HCT116 (cell line): ENCODE data around the gene ATP1A2. TPM values are rescaled to one million over a fixed set of nuclear protein-coding genes. Genes with fewer than 3 reads are reported as not detected.

Experiments used
- ATAC-seq: fragments of 200-7000 bp; cut with Tn5 transposase; 2 replicates; pipeline ENCODE4 v1.9.1; 2020; ENCODE audit warnings: mild to moderate bottlenecking, moderate library complexity
- BruUV-seq: library from RNA; stranded (reverse); fragments of 400-500 nt; replicated peaks from 2 replicates; lab custom pipeline; 2021; lab: Mats Ljungman, UMichigan
- CTCF ChIA-PET: fragments of 300-600 bp; sonication (Branson Sonifier 250); formaldehyde crosslinking; loops from one replicate; lab custom pipeline; 2021; ENCODE audit warnings: antibody characterized with exemption; lab: Charles Lee
- POLR2A ChIA-PET: fragments of 300-600, 350-600 bp; sonication (Branson Sonifier 250); formaldehyde crosslinking; loops from one replicate; lab custom pipeline; 2021; ENCODE audit warnings: antibody characterized with exemption; lab: Charles Lee
- RAD21 ChIA-PET, 2 experiments: fragments of 300-600 bp; sonication (Branson Sonifier 250); formaldehyde crosslinking; loops; one replicate each; lab custom pipeline; 2023; ENCODE audit warnings: low total read pairs in 2 of 2; ENCODE audit not compliant: uncharacterized antibody in 2 of 2, unreplicated experiment in 2 of 2, low non-redundant PET in 1 of 2; lab: Charles Lee
- DNase-seq: peaks from one replicate; pipeline ENCODE4 v3.0.0-alpha.2; 2010; ENCODE audit warnings: low read depth, low spot score
- H2AFZ ChIP-seq: fragments of 200-600 bp; shearing (Covaris generic), sonication (generic); 2 replicates; pipeline ENCODE4 v1.6.1; 2017; ENCODE audit warnings: low read depth, mixed run types, mixed read lengths, antibody characterized with exemption, low read length; ENCODE audit not compliant: poor library complexity, severe bottlenecking
- H3K27ac ChIP-seq: 2 replicates; pipeline ENCODE4 v1.5.1; 2012; ENCODE audit warnings: low read depth, low read length
- H3K27me3 ChIP-seq: fragments of 200-600 bp; sonication (generic); 2 replicates; pipeline ENCODE4 v1.6.1; 2016; ENCODE audit warnings: mixed run types, low read length, mixed read lengths; ENCODE audit not compliant: insufficient read depth
- H3K36me3 ChIP-seq, 2 experiments: fragments of 200-500 bp in 1 of 2; fragments of 200-600 bp in 1 of 2; sonication (Bioruptor generic) in 1 of 2; sonication (generic) in 1 of 2; 2 replicates each; pipeline versions ENCODE4 v1.5.1 to v1.6.1; 2014 to 2016; ENCODE audit warnings: low read length in 2 of 2, inconsistent platforms in 1 of 2, mixed read lengths in 1 of 2, mixed run types in 1 of 2; ENCODE audit not compliant: insufficient read depth in 2 of 2, control insufficient read depth in 1 of 2
- H3K4me1 ChIP-seq, 2 experiments: fragments of 200-600 bp in 1 of 2; sonication (generic) in 1 of 2; 2 replicates each; pipeline versions ENCODE4 v1.5.1 to v1.6.1; 2012 to 2017; ENCODE audit warnings: low read length in 2 of 2, inconsistent platforms in 1 of 2, mild to moderate bottlenecking in 1 of 2, mixed read lengths in 1 of 2, mixed run types in 1 of 2, moderate library complexity in 1 of 2; ENCODE audit not compliant: insufficient read depth in 2 of 2, control insufficient read depth in 1 of 2
- H3K4me2 ChIP-seq: fragments of 200-600 bp; sonication (generic); 2 replicates; pipeline ENCODE4 v1.6.1; 2017; ENCODE audit warnings: mixed run types, low read length, mixed read lengths
- H3K4me3 ChIP-seq, 2 experiments: fragments of 200-600 bp in 1 of 2; sonication (generic) in 1 of 2; replicated peaks in 1 of 2; 2 replicates each; pipeline ENCODE4 v1.5.1; 2011 to 2016; ENCODE audit warnings: low read length in 2 of 2, control low read depth in 1 of 2, low read depth in 1 of 2, mild to moderate bottlenecking in 1 of 2, mixed read lengths in 1 of 2, mixed run types in 1 of 2
- H3K79me2 ChIP-seq: fragments of 200-600 bp; sonication (generic); 2 replicates; pipeline ENCODE4 v1.6.1; 2017; ENCODE audit warnings: mild to moderate bottlenecking, mixed run types, low read length, moderate library complexity, mixed read lengths; ENCODE audit not compliant: insufficient read depth
- H3K9ac ChIP-seq: fragments of 200-600 bp; sonication (generic); 2 replicates; pipeline ENCODE4 v1.6.1; 2016; ENCODE audit warnings: low read length, mixed read lengths
- H3K9me2 ChIP-seq: fragments of 200-600 bp; sonication (generic), shearing (Covaris generic); 2 replicates; pipeline ENCODE4 v1.6.1; 2017; ENCODE audit warnings: mixed run types, mild to moderate bottlenecking, moderate library complexity; ENCODE audit not compliant: insufficient read depth
- H3K9me3 ChIP-seq, 2 experiments: fragments of 200-500 bp in 1 of 2; fragments of 200-600 bp in 1 of 2; sonication (Bioruptor generic) in 1 of 2; sonication (generic) in 1 of 2; 2 replicates each; pipeline ENCODE4 v1.6.1; 2014 to 2017; ENCODE audit warnings: low read length in 2 of 2, mixed read lengths in 2 of 2, inconsistent platforms in 1 of 2, low read depth in 1 of 2, mild to moderate bottlenecking in 1 of 2, mixed run types in 1 of 2, moderate library complexity in 1 of 2; ENCODE audit not compliant: control insufficient read depth in 1 of 2, insufficient read depth in 1 of 2
- H4K20me1 ChIP-seq: fragments of 200-600 bp; sonication (generic), shearing (Covaris generic); 2 replicates; pipeline ENCODE4 v1.6.1; 2017; ENCODE audit warnings: mixed run types, mild to moderate bottlenecking, moderate library complexity; ENCODE audit not compliant: insufficient read depth
- EGR1 ChIP-seq: IDR thresholded peaks from 2 replicates; pipeline ENCODE4 v1.6.1; 2012; ENCODE audit warnings: low read depth
- EZH2phosphoT487 ChIP-seq: fragments of 200-600 bp; IDR thresholded peaks from 2 replicates; pipeline ENCODE4 v1.6.1; 2018; ENCODE audit warnings: antibody characterized with exemption, borderline replicate concordance
- SIN3A ChIP-seq: IDR thresholded peaks from 2 replicates; pipeline ENCODE4 v1.6.1; 2012; ENCODE audit warnings: low read depth
- SP1 ChIP-seq: IDR thresholded peaks from 2 replicates; pipeline ENCODE4 v1.6.1; 2012; ENCODE audit warnings: low read depth
- SRF ChIP-seq: IDR thresholded peaks from 2 replicates; pipeline ENCODE4 v1.6.1; 2012; ENCODE audit warnings: low read depth
- YY1 ChIP-seq: IDR thresholded peaks from 2 replicates; pipeline ENCODE4 v1.6.1; 2011; ENCODE audit warnings: low read length, low read depth, moderate library complexity, mild to moderate bottlenecking; ENCODE audit not compliant: insufficient replicate concordance; ENCODE audit errors: extremely low read depth
- ZFX ChIP-seq: fragments of 450-650 bp; IDR thresholded peaks from 2 replicates; pipeline ENCODE4 v1.6.1; 2017
- intact Hi-C: fragments of 100-400 bp; cut with micrococcal nuclease; formaldehyde crosslinking; loops from 2 replicates; pipeline ENCODE4 v1.10.0; 2022
- total RNA-seq: library from RNA; stranded (reverse); gene quantifications from one replicate; pipeline ENCODE4 v1.2.1, GENCODE V29; 2021; ENCODE audit not compliant: unreplicated experiment
- TF ChIP-seq, protein P1 (sequence below): IDR thresholded peaks from 2 replicates; pipeline ENCODE4 v1.6.1; 2011; ENCODE audit warnings: mild to moderate bottlenecking, low read length, moderate library complexity; ENCODE audit not compliant: insufficient replicate concordance; ENCODE audit errors: extremely low read depth
- TF ChIP-seq, protein P2 (sequence below): IDR thresholded peaks from 2 replicates; pipeline ENCODE4 v1.6.1; 2012

ATP1A2 gene
- total RNA-seq, 1 experiment from 2014 or later = not detected

DNA sequence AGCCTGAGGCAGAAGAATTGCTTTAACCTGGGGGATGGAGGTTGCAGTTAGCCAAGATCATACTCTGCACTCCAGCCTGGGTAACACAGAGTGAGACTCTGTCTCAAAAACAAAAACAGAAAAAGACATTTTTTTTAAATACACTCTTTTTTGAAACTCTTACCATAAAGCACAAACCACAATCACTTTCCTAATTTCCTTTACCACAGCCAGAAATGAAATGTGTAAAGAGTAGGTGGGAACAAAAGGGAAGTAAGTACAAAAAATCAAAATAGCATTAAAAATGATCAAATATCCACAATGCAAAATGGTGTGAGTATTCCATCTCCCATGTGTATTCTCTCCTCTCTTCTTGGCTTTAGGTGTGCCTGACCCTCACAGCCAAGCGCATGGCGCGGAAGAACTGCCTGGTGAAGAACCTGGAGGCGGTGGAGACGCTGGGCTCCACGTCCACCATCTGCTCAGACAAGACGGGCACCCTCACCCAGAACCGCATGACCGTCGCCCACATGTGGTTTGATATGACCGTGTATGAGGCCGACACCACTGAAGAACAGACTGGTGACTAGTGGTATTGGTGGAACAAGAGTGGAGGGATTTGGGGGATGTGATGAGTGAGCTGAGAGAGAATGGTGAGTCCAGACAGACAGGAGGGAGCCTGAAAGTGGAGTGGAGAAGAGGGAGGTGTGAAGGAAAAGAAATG is 50.8 kb downstream of the ATP1A2 start:
- no peaks in the 10 kb centered on the region for H4K20me1 ChIP-seq
- ATAC-seq = no peak
- ChIA-PET RAD21 (no interaction called here), CTCF (interaction anchor here (1.1 kb wide), 1 partner anchor 210 kb away, joined by 3 read pairs; no protein-coding TSS in a partner anchor), POLR2A (no interaction called here)
- H2AFZ ChIP-seq = no peak overlapping the region
- H3K9me3 ChIP-seq = no peaks in the 10 kb centered on the region
- no peaks in the 10 kb centered on the region for H3K36me3 ChIP-seq
- H3K79me2 ChIP-seq = no peaks in the 10 kb centered on the region
- no peaks in the 10 kb centered on the region for H3K9me2 ChIP-seq
- no peak overlapping the region for H3K9ac ChIP-seq
- no TSS peak for BruUV-seq
- no peak for TF ChIP-seq EZH2phosphoT487
- no peak for TF ChIP-seq EGR1
- no peak for TF ChIP-seq SP1
- TF ChIP-seq, protein P1, sequence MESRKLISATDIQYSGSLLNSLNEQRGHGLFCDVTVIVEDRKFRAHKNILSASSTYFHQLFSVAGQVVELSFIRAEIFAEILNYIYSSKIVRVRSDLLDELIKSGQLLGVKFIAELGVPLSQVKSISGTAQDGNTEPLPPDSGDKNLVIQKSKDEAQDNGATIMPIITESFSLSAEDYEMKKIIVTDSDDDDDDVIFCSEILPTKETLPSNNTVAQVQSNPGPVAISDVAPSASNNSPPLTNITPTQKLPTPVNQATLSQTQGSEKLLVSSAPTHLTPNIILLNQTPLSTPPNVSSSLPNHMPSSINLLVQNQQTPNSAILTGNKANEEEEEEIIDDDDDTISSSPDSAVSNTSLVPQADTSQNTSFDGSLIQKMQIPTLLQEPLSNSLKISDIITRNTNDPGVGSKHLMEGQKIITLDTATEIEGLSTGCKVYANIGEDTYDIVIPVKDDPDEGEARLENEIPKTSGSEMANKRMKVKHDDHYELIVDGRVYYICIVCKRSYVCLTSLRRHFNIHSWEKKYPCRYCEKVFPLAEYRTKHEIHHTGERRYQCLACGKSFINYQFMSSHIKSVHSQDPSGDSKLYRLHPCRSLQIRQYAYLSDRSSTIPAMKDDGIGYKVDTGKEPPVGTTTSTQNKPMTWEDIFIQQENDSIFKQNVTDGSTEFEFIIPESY = no peak
- TF ChIP-seq SRF = no peak
- TF ChIP-seq ZFX = no peak
- TF ChIP-seq YY1 = no peak
- TF ChIP-seq SIN3A = no peak
- TF ChIP-seq, protein P2, sequence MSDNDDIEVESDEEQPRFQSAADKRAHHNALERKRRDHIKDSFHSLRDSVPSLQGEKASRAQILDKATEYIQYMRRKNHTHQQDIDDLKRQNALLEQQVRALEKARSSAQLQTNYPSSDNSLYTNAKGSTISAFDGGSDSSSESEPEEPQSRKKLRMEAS = no peak
- intact Hi-C loops = no loop called here
- DNase-seq = no peak
- no peak overlapping the region for H3K4me3 ChIP-seq
- H3K4me1 ChIP-seq = no peaks in the 10 kb centered on the region
- no peak overlapping the region for H3K27ac ChIP-seq
- H3K4me2 ChIP-seq = no peak overlapping the region
- no peaks in the 10 kb centered on the region for H3K27me3 ChIP-seq
